GM12873 (cell line): ENCODE results near the gene PIH1D1.

ENCODE experiments used
- TF ChIP-seq, protein P1 (sequence below): IDR thresholded peaks from 2 replicates; pipeline ENCODE4 v1.5.1; 2012; ENCODE audit warnings: low read depth, mild to moderate bottlenecking, moderate library complexity, low read length, control low read depth; ENCODE audit not compliant: insufficient read depth; ENCODE audit errors: missing control alignments

Gene PIH1D1

DNA sequence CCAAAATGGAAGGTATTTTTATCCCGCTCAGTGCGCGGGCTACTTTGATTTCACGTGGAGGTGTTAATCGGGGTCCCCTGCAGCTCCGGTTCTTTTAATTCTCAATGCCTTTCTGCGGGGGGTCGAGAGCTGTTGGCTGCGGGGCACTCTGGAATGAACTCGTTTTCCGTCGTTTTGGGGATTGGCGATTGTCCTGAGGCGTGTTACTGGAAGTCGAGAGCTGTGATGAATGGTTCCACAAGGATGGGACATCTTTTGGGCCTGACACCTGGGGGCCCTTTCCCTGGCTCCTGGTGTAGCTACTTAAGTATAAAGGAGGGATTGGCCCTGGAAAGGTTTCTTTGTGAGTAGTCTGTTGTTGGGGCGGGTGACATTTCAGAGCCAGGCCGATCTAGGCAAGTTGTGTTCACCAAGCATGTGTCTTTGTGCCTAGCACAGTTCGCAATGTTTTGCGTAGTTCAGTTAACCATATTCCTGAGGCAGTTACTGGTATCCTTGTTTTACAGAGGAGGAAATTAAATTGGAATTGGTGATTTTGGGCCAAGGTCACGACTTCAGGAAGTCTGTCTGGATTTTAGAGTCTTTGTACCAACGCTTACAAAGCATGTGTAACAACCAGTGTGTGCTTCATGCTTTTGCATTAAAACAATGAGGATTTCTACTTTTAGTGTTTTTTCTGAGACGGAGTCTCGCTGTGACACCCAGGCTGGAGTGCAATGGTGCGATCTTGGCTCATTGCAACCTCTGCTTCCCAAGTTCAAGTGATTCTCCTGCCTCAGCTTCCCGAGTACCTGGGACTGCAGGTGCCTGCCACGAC lies 36.6 kb upstream of the PIH1D1 start:
- TF ChIP-seq, protein P1, sequence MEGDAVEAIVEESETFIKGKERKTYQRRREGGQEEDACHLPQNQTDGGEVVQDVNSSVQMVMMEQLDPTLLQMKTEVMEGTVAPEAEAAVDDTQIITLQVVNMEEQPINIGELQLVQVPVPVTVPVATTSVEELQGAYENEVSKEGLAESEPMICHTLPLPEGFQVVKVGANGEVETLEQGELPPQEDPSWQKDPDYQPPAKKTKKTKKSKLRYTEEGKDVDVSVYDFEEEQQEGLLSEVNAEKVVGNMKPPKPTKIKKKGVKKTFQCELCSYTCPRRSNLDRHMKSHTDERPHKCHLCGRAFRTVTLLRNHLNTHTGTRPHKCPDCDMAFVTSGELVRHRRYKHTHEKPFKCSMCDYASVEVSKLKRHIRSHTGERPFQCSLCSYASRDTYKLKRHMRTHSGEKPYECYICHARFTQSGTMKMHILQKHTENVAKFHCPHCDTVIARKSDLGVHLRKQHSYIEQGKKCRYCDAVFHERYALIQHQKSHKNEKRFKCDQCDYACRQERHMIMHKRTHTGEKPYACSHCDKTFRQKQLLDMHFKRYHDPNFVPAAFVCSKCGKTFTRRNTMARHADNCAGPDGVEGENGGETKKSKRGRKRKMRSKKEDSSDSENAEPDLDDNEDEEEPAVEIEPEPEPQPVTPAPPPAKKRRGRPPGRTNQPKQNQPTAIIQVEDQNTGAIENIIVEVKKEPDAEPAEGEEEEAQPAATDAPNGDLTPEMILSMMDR: no peak

DNA sequence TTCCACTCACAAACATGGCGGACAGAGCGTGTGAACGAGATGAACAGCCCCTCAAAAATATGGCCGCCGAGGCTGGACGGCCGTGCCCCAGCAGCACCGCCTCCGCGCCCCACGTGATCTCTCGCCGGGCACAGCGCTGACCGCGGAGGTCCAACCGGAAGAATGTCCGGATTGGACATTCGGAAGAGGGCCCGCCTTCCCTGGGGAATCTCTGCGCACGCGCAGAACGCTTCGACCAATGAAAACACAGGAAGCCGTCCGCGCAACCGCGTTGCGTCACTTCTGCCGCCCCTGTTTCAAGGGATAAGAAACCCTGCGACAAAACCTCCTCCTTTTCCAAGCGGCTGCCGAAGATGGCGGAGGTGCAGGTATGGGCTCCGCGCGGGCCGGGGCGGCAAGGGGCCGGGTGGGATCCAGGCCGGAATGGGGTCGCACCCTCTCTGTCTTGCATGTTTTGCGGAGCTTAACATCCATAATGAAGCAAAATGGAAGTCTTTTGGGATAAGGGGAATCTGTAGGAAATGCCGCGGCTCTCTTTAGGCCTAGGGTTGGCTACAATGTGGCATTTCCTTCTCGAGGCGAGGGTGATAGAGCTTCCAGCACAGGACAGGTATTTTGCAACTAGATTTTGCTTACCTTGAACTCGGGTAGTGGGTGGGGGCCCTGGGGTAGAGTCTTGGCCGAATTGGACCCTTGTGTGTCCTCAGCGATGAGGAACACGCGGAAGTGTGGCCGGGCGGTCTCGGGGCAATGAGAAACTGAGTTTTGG lies 35.8 kb upstream of the PIH1D1 start, which contains the start of gene RPL13A:
Gene RPL13A, plus strand, starts transcription at position 332 of the 769 bp plus-strand sequence. Its CDS starts 22 bp downstream, at position 354.
- TF ChIP-seq, protein P1: no peak

DNA sequence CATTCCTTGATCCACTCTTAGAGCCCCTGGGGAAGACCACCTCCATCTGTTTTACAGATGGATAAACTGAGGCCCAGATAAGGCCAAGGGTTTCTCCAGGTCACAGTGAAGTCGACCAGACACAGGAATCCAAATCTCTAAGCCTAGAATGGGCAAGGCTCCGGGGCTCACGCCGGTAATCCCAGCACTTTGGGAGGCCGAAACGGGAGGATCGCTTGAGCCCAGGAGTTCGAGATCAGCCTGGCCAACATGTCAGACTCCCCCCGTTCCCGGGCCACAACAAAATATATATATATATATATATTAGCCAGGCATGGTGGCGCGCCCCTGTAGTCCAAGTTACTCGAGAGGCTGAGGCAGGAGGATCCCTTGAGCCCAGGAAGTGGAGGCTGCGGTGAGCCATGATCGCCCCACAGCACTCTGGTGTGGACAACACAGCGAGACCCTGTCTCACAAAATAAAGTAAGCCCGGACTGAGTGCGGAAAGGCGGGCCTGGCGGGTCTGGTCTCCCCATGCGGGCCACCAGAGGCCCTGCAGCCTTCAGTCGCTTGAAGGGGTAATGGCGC lies 35.2 kb upstream of the PIH1D1 start:
- TF ChIP-seq, protein P1: no peak

DNA sequence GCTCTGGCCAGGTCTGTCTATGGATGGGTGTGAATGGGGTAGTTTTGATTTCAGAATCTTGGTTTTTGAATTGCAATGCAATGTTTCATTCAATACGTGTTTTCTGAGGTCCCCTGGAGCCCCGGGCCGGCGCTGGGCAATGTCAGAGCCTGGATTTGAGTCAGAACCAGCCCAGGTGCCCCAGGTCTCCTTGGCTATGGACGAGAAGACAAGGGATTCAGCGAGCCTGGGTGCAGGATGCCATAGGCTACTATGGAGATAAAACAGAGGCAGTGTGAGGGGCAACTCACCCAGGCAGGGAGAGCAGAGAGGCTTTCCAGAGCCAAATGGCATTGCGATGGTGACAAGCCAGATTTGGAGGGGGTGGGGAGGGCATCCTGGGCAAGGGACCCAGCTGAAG lies 34.6 kb upstream of the PIH1D1 start:
- TF ChIP-seq, protein P1: no peak

DNA sequence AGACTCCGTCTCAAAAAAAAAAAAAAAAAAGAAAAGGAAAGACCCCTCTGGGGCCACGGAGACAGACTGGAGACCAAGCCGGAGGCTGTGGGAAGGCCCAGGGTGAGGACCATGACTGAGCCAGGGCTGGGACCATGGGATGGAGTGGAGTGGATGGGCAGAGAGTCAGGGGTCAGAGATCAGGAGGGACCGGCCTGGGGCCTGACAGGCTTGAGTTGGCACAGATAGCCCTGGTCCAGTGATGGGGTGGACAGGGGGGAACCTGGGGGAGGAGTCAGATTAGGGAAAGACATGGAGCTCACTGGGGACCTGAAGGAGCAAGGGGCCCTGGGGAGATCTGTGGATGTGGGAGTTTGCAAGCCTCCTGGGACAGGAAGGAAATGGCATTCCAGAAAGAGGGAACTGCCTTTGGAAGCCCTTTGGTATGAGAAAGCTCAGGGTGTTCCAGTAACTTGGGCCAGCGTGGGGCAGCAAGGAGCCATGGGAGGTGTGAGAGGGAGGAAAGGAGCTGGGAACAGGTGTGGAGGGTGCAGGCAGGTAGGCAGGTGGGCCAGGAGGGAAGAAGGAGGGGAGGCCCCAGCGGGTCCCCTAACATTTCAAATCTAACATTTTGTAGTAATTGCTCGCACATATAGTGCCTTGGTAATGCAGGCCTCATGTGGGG lies 29.5 kb upstream of the PIH1D1 start:
- TF ChIP-seq, protein P1: no peak

DNA sequence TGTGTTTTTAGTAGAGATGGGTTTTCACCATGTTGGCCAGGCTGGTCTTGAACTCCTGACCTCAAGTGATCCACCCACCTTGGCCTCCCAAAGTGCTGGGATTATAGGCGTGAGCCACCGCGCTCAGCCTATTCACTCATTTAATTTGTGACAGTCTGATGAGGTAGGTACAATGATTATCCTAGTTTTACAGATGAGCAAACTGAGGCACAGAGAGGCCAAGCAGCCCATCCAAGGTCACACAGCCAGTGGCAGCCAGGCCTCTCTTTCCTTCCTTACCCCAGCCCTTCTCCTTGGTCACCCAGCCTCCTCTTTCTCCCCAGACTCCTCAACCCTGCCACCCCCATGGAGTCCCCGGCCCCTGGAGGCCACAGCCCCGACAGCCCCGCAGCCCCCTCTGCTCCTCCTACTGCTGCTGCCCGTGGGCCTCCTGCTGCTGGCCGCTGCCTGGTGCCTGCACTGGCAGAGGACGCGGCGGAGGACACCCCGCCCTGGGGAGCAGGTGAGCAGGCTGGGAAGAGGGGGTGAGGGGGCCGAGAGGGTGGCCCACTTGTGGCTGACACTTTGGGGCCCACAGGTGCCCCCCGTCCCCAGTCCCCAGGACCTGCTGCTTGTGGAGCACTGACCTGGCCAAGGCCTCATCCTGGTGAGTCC lies 28.5 kb upstream of the PIH1D1 start:
- TF ChIP-seq, protein P1: no peak
